GM12878 (cell line): ENCODE results near the gene MAPKBP1. TPM values are rescaled to one million over a fixed set of nuclear protein-coding genes. Genes with fewer than 3 reads are reported as not detected.

ENCODE experiments used
- ATAC-seq: fragments of 200-7000 bp; cut with Tn5 transposase; 3 replicates; pipeline ENCODE4 v1.9.1; 2020; ENCODE audit warnings: mild to moderate bottlenecking, moderate library complexity
- BruUV-seq: library from RNA; stranded (reverse); fragments of 400-500 nt; replicated peaks from 2 replicates; lab custom pipeline; 2021; lab: Mats Ljungman, UMichigan
- CTCF ChIA-PET: fragments of 300-600 bp; sonication (Branson Sonifier 250); formaldehyde crosslinking; extraction: SDS; loops from one replicate; lab custom pipeline; 2021; ENCODE audit warnings: inconsistent platforms; lab: Yijun Ruan, JAX
- POLR2A ChIA-PET: fragments of 350-600 bp; formaldehyde crosslinking; extraction: SDS; loops from one replicate; lab custom pipeline; 2021; ENCODE audit warnings: inconsistent platforms; lab: Charles Lee
- RAD21 ChIA-PET: fragments of 300-600 bp; sonication (Branson Sonifier 250); formaldehyde crosslinking; loops from one replicate; lab custom pipeline; 2023; ENCODE audit warnings: antibody characterized with exemption; ENCODE audit not compliant: unreplicated experiment; lab: Charles Lee
- SMC1A ChIA-PET: fragments of 300-600 bp; sonication (Branson Sonifier 250); formaldehyde crosslinking; loops from one replicate; lab custom pipeline; 2023; ENCODE audit not compliant: unreplicated experiment, uncharacterized antibody; lab: Charles Lee
- DNase-seq: peaks from one replicate; pipeline ENCODE4 v3.0.0-alpha.2; 2011; ENCODE audit warnings: low read depth, low spot score
- FAIRE-seq: peaks from 3 replicates; lab custom pipeline; 2011; peaks lifted over from hg19 to GRCh38; lab: Jason Lieb, UNC
- H2AFZ ChIP-seq: 2 replicates; pipeline ENCODE4 v1.6.0; 2011; ENCODE audit warnings: low read depth, low read length, control low read depth; ENCODE audit not compliant: control insufficient read depth
- H3K27ac ChIP-seq: 2 replicates; pipeline ENCODE4 v1.5.1; 2011; ENCODE audit warnings: control low read depth; ENCODE audit not compliant: control insufficient read depth, insufficient read depth
- H3K27me3 ChIP-seq, 2 experiments: replicated peaks in 1 of 2; 2 replicates each; pipeline versions ENCODE4 v1.6.0 to v1.6.1; 2011; ENCODE audit warnings: low read length in 1 of 2; ENCODE audit not compliant: control insufficient read depth in 2 of 2, insufficient read depth in 2 of 2
- H3K36me3 ChIP-seq, 2 experiments: 2 replicates each; pipeline ENCODE4 v1.5.1; 2011; ENCODE audit warnings: low read length in 1 of 2; ENCODE audit not compliant: control insufficient read depth in 2 of 2, insufficient read depth in 2 of 2
- H3K4me1 ChIP-seq: 2 replicates; pipeline ENCODE4 v1.6.1; 2011; ENCODE audit warnings: mild to moderate bottlenecking, low read length, moderate library complexity, mixed read lengths; ENCODE audit not compliant: control insufficient read depth, insufficient read depth
- H3K4me2 ChIP-seq: 2 replicates; pipeline ENCODE4 v1.6.0; 2011; ENCODE audit warnings: control low read depth; ENCODE audit not compliant: control insufficient read depth, insufficient read depth
- H3K4me3 ChIP-seq: fragments of 200-600 bp; sonication (generic); 2 replicates; pipeline ENCODE4 v1.5.1; 2016
- H3K79me2 ChIP-seq: 2 replicates; pipeline ENCODE4 v1.6.0; 2011; ENCODE audit warnings: low read length; ENCODE audit not compliant: control insufficient read depth, insufficient read depth
- H3K9ac ChIP-seq: 2 replicates; pipeline ENCODE4 v1.8.0; 2011; ENCODE audit warnings: low read length, control low read depth, mixed read lengths; ENCODE audit not compliant: control insufficient read depth, insufficient read depth
- H3K9me3 ChIP-seq: replicated peaks from 3 replicates; pipeline ENCODE4 v1.5.1; 2011; ENCODE audit warnings: mild to moderate bottlenecking, low read length; ENCODE audit not compliant: control insufficient read depth, insufficient read depth
- H4K20me1 ChIP-seq: 2 replicates; pipeline ENCODE4 v1.6.0; 2011; ENCODE audit not compliant: control insufficient read depth, insufficient read depth
- BCL11A ChIP-seq: IDR thresholded peaks from 2 replicates; pipeline ENCODE4 v1.6.1; 2011; ENCODE audit warnings: low read depth, low read length
- CREB1 ChIP-seq: IDR thresholded peaks from 2 replicates; pipeline ENCODE4 v1.6.1; 2012; ENCODE audit warnings: low read depth, mild to moderate bottlenecking, inconsistent platforms
- E4F1 ChIP-seq: fragments of 450-650 bp; IDR thresholded peaks from 2 replicates; pipeline ENCODE4 v1.6.1; 2018; ENCODE audit warnings: borderline replicate concordance, mild to moderate bottlenecking; ENCODE audit not compliant: partially characterized antibody
- HDGF ChIP-seq: fragments of 450-650 bp; IDR thresholded peaks from 2 replicates; pipeline ENCODE4 v1.6.1; 2016; ENCODE audit warnings: antibody characterized with exemption
- HSF1 ChIP-seq: fragments of 150-350 bp; IDR thresholded peaks from 2 replicates; pipeline ENCODE4 v1.6.1; 2014; ENCODE audit warnings: mild to moderate bottlenecking, low read depth, low read length
- IRF4 ChIP-seq: IDR thresholded peaks from 2 replicates; pipeline ENCODE4 v1.6.1; 2011; ENCODE audit warnings: low read depth, low read length
- KDM1A ChIP-seq: fragments of 200-600 bp; sonication (generic); IDR thresholded peaks from 2 replicates; pipeline ENCODE4 v1.6.1; 2016; ENCODE audit warnings: borderline replicate concordance
- LARP7 ChIP-seq: fragments of 450-650 bp; IDR thresholded peaks from 2 replicates; pipeline ENCODE4 v1.6.1; 2017; ENCODE audit warnings: mild to moderate bottlenecking
- MXI1 ChIP-seq: fragments of 150-350 bp; IDR thresholded peaks from 2 replicates; pipeline ENCODE4 v1.6.1; 2011; ENCODE audit warnings: low read depth, mild to moderate bottlenecking, inconsistent platforms, low read length, improper control_type of control experiment
- NFIC ChIP-seq: IDR thresholded peaks from 2 replicates; pipeline ENCODE4 v1.6.1; 2012; ENCODE audit warnings: low read depth, mild to moderate bottlenecking, inconsistent platforms, low read length, moderate library complexity
- RAD51 ChIP-seq: fragments of 450-650 bp; IDR thresholded peaks from 2 replicates; pipeline ENCODE4 v1.6.1; 2016; ENCODE audit warnings: moderate library complexity, mild to moderate bottlenecking, inconsistent platforms
- RB1 ChIP-seq: fragments of 450-650 bp; formaldehyde crosslinking; IDR thresholded peaks from 2 replicates; pipeline ENCODE4 v1.6.1; 2017; ENCODE audit warnings: mild to moderate bottlenecking, borderline replicate concordance
- RUNX3 ChIP-seq: IDR thresholded peaks from 2 replicates; pipeline ENCODE4 v1.6.1; 2012; ENCODE audit warnings: low read length, inconsistent platforms
- SUZ12 ChIP-seq: fragments of 200-600 bp; sonication (generic); IDR thresholded peaks from one replicate; pipeline ENCODE4 v1.6.1; 2018; ENCODE audit warnings: antibody characterized with exemption, mild to moderate bottlenecking; ENCODE audit not compliant: unreplicated experiment
- ZNF24 ChIP-seq: fragments of 450-650 bp; IDR thresholded peaks from 2 replicates; pipeline ENCODE4 v1.6.1; 2017; ENCODE audit warnings: antibody characterized with exemption, mild to moderate bottlenecking
- WGBS: methylation state at CpG from one replicate; pipeline ENCODE4 v1.1.6; 2016; ENCODE audit warnings: low lambda C conversion rate; ENCODE audit not compliant: insufficient replicate concordance, insufficient coverage; ENCODE audit errors: missing lambda C conversion rate; 5-methylcytosine and 5-hydroxymethylcytosine counted together
- in situ Hi-C: fragments of 300-500 bp; cut with MboI; formaldehyde crosslinking; loops from 9 replicates; pipeline ENCODE4 v1.14.3; 2018; ENCODE audit warnings: mixed read lengths
- intact Hi-C: fragments of 100-400 bp; cut with micrococcal nuclease; formaldehyde crosslinking; loops from one replicate; pipeline ENCODE4 v1.14.2; 2022; ENCODE audit not compliant: unreplicated experiment
- polyA plus RNA-seq, 11 experiments: library from polyadenylated mRNA; depleted of rRNA in 4 of 11; unstranded in 6 of 11; stranded (reverse) in 5 of 11; fragments of >200 nt; fragmentation: Nextera tagmentation in 4 of 11; fragmentation: Illumina TruSeq in 1 of 11; extraction: Ambion mirVana in 4 of 11; extraction: Trizol in 1 of 11; gene quantifications; 1 replicate in 1 of 11; 2 replicates in 10 of 11; pipeline versions ENCODE4 v1.2.1 to v1.2.3, GENCODE V29; 2011 to 2016; ENCODE audit warnings: inconsistent platforms in 2 of 11, missing spikeins in 2 of 11, low read depth in 1 of 11
- total RNA-seq, 4 experiments: library from RNA; depleted of rRNA in 3 of 4; stranded (reverse); fragments of >200 nt in 3 of 4; fragmentation: Illumina TruSeq in 1 of 4; extraction: Trizol in 1 of 4; gene quantifications; 2 replicates each; pipeline versions ENCODE4 v1.2.1 to v1.2.3, GENCODE V29; 2013 to 2021
- TF ChIP-seq, protein P1 (sequence below): IDR thresholded peaks from 2 replicates; pipeline ENCODE4 v1.6.1; 2012; ENCODE audit warnings: low read depth, low read length, improper control_type of control experiment
- TF ChIP-seq, protein P2 (sequence below): fragments of 450-650 bp; IDR thresholded peaks from 2 replicates; pipeline ENCODE4 v1.6.1; 2017; ENCODE audit warnings: mild to moderate bottlenecking

MAPKBP1 gene
- total and polyA plus RNA-seq, 10 of the 15 experiments (the other 5 are each of a cell fraction or from before 2014, with no cell fraction given): 0.44 to 19.0 (median 7.3) TPM

GRCh38 chr15:41840673-41841072, 66.4 kb downstream of the MAPKBP1 start:
- Histone ChIP-seq H3K79me2 (no peaks in the 10 kb centered on the region), H3K27ac (no peak overlapping the region), H3K9me3 (no peaks in the 10 kb centered on the region), H2AFZ (no peak overlapping the region), H3K9ac (no peak overlapping the region), H4K20me1 (no peaks in the 10 kb centered on the region), H3K4me3 (no peak overlapping the region), H3K36me3 (no peaks in the 10 kb centered on the region), H3K27me3 (no peaks in the 10 kb centered on the region), H3K4me2 (no peak overlapping the region), H3K4me1 (no peaks in the 10 kb centered on the region)
- intact Hi-C loops (no loop called here), in situ Hi-C loops (no loop called here)
- RAD21 ChIA-PET: no interaction called here
- POLR2A ChIA-PET: no interaction called here
- CTCF ChIA-PET: no interaction called here
- 81% methylated on average over 15 of the region's 15 CpGs for WGBS
- no peak for TF ChIP-seq IRF4
- no peak for TF ChIP-seq ZNF24
- TF ChIP-seq RAD51: no peak
- no peak for TF ChIP-seq LARP7
- TF ChIP-seq SUZ12: no peak
- TF ChIP-seq, protein P1, sequence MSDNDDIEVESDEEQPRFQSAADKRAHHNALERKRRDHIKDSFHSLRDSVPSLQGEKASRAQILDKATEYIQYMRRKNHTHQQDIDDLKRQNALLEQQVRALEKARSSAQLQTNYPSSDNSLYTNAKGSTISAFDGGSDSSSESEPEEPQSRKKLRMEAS: no peak
- no peak for TF ChIP-seq HDGF
- no peak for TF ChIP-seq HSF1
- TF ChIP-seq RB1: no peak
- TF ChIP-seq E4F1: no peak
- no peak for TF ChIP-seq BCL11A
- TF ChIP-seq MXI1: no peak
- no peak for TF ChIP-seq CREB1
- TF ChIP-seq NFIC: no peak
- no peak for TF ChIP-seq RUNX3
- no peak for TF ChIP-seq KDM1A
- TF ChIP-seq, protein P2, sequence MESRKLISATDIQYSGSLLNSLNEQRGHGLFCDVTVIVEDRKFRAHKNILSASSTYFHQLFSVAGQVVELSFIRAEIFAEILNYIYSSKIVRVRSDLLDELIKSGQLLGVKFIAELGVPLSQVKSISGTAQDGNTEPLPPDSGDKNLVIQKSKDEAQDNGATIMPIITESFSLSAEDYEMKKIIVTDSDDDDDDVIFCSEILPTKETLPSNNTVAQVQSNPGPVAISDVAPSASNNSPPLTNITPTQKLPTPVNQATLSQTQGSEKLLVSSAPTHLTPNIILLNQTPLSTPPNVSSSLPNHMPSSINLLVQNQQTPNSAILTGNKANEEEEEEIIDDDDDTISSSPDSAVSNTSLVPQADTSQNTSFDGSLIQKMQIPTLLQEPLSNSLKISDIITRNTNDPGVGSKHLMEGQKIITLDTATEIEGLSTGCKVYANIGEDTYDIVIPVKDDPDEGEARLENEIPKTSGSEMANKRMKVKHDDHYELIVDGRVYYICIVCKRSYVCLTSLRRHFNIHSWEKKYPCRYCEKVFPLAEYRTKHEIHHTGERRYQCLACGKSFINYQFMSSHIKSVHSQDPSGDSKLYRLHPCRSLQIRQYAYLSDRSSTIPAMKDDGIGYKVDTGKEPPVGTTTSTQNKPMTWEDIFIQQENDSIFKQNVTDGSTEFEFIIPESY: no peak
- no peak for ATAC-seq
- DNase-seq: no peak
- SMC1A ChIA-PET: no interaction called here
- FAIRE-seq: no peak
- BruUV-seq: no TSS peak
